Neural progenitor cell (in vitro differentiated cells): Measurements from ENCODE around the gene PNLDC1.
"Not testable (repeated sequence)": the region's sequence is repeated elsewhere in the genome, so short reads cannot be mapped to it uniquely, and the experiment has no call there.

Source experiments
- EZH2 ChIP-seq: fragments of 200-600 bp; sonication (generic); IDR thresholded peaks from 2 replicates; pipeline ENCODE4 v1.6.1; 2017; ENCODE audit warnings: antibody characterized with exemption, mild to moderate bottlenecking, moderate library complexity
- EZH2phosphoT487 ChIP-seq: fragments of 200-600 bp; sonication (generic); IDR thresholded peaks from 2 replicates; pipeline ENCODE4 v1.6.1; 2017; ENCODE audit warnings: antibody characterized with exemption
- TF ChIP-seq, protein P1 (sequence below): fragments of 200-600 bp; sonication (generic); IDR thresholded peaks from 2 replicates; pipeline ENCODE4 v1.5.1; 2017; ENCODE audit warnings: antibody characterized with exemption, mild to moderate bottlenecking

DNA sequence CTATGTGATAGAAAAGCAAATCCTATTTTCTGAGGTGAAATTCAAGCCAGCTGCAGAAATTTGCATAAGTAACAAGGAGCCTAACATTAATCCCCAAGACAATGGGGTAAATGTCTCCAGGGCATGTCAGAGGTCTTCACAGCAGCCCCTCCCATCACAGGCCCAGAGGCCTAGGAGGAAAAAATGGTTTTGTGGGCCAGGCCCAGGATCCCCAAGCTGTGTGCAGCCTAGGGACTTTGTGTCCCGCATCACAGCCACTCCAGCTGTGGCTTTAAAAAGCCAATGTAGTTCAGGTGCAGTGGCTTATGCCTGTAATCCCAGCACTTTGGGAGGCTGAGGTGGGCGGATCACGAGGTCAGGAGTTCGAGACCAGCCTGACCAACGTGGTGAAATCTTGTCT is 48.5 kb downstream of the PNLDC1 start:
- TF ChIP-seq, protein P1, sequence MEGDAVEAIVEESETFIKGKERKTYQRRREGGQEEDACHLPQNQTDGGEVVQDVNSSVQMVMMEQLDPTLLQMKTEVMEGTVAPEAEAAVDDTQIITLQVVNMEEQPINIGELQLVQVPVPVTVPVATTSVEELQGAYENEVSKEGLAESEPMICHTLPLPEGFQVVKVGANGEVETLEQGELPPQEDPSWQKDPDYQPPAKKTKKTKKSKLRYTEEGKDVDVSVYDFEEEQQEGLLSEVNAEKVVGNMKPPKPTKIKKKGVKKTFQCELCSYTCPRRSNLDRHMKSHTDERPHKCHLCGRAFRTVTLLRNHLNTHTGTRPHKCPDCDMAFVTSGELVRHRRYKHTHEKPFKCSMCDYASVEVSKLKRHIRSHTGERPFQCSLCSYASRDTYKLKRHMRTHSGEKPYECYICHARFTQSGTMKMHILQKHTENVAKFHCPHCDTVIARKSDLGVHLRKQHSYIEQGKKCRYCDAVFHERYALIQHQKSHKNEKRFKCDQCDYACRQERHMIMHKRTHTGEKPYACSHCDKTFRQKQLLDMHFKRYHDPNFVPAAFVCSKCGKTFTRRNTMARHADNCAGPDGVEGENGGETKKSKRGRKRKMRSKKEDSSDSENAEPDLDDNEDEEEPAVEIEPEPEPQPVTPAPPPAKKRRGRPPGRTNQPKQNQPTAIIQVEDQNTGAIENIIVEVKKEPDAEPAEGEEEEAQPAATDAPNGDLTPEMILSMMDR, result not testable (repeated sequence)
- TF ChIP-seq EZH2phosphoT487, EZH2: not testable (repeated sequence)
